IMR-90 (cell line): ENCODE measurements around the gene SLX4IP. TPM values are rescaled to one million over a fixed set of nuclear protein-coding genes. Genes with fewer than 3 reads are reported as not detected.

Experiments
- ATAC-seq: fragments of 200-7000 bp; cut with Tn5 transposase; 2 replicates; pipeline ENCODE4 v1.9.1; 2020; ENCODE audit warnings: low read depth, mild to moderate bottlenecking, moderate library complexity
- BruUV-seq: library from RNA; stranded (reverse); fragments of 400-500 nt; replicated peaks from 2 replicates; lab custom pipeline; 2021; lab: Mats Ljungman, UMichigan
- CTCF ChIA-PET: fragments of 300-600 bp; formaldehyde crosslinking; extraction: SDS; loops from one replicate; lab custom pipeline; 2021; ENCODE audit warnings: antibody characterized with exemption; lab: Yijun Ruan, JAX
- POLR2A ChIA-PET: fragments of 300-600 bp; sonication (Branson Sonifier 250); formaldehyde crosslinking; loops from one replicate; lab custom pipeline; 2022; ENCODE audit warnings: antibody characterized with exemption; ENCODE audit not compliant: unreplicated experiment; lab: Charles Lee
- DNase-seq: peaks from one replicate; pipeline ENCODE4 v3.0.0; 2013
- H2AFZ ChIP-seq: replicated peaks from 2 replicates; pipeline ENCODE3; 2013; ENCODE audit warnings: low read length, mild to moderate bottlenecking; ENCODE audit not compliant: poor library complexity
- H2AK5ac ChIP-seq: 2 replicates; pipeline ENCODE4 v1.6.1; 2013; ENCODE audit warnings: low read depth, low read length, inconsistent platforms
- H2AK9ac ChIP-seq: replicated peaks from 2 replicates; pipeline ENCODE3; 2013; ENCODE audit warnings: mild to moderate bottlenecking, low read depth, low read length, moderate library complexity; ENCODE audit not compliant: poor library complexity
- H2BK120ac ChIP-seq: 2 replicates; pipeline ENCODE4 v1.6.1; 2013; ENCODE audit warnings: low read depth, low read length, inconsistent platforms
- H2BK15ac ChIP-seq: 3 replicates; pipeline ENCODE4 v1.6.1; 2013; ENCODE audit warnings: low read depth, low read length, inconsistent platforms
- H2BK20ac ChIP-seq: 2 replicates; pipeline ENCODE4 v1.6.1; 2013; ENCODE audit warnings: low read depth, mild to moderate bottlenecking, inconsistent platforms, low read length, moderate library complexity
- H2BK5ac ChIP-seq: 2 replicates; pipeline ENCODE4 v1.6.1; 2013; ENCODE audit warnings: mild to moderate bottlenecking, low read depth, low read length, inconsistent platforms; ENCODE audit not compliant: poor library complexity, severe bottlenecking
- H3K14ac ChIP-seq: replicated peaks from 2 replicates; pipeline ENCODE4 v1.6.1; 2013; ENCODE audit warnings: low read depth, low read length, inconsistent platforms
- H3K18ac ChIP-seq: 2 replicates; pipeline ENCODE4 v1.6.1; 2013; ENCODE audit warnings: low read depth, low read length, control low read depth
- H3K23ac ChIP-seq: 2 replicates; pipeline ENCODE4 v1.6.1; 2013; ENCODE audit warnings: low read depth, low read length, inconsistent platforms
- H3K27ac ChIP-seq: 2 replicates; pipeline ENCODE4 v1.5.1; 2013; ENCODE audit warnings: mild to moderate bottlenecking, control low read depth, low read length; ENCODE audit not compliant: insufficient read depth
- H3K27me3 ChIP-seq: 2 replicates; pipeline ENCODE4 v1.6.1; 2013; ENCODE audit warnings: low read length; ENCODE audit not compliant: control insufficient read depth, insufficient read depth
- H3K36me3 ChIP-seq: 2 replicates; pipeline ENCODE4 v1.6.1; 2013; ENCODE audit warnings: low read length, mixed read lengths; ENCODE audit not compliant: control insufficient read depth, insufficient read depth
- H3K4ac ChIP-seq: 2 replicates; pipeline ENCODE4 v1.6.1; 2013; ENCODE audit warnings: low read depth, low read length, inconsistent platforms
- H3K4me1 ChIP-seq: 2 replicates; pipeline ENCODE4 v1.6.1; 2013; ENCODE audit warnings: low read length, mixed read lengths; ENCODE audit not compliant: control insufficient read depth, insufficient read depth
- H3K4me2 ChIP-seq: 2 replicates; pipeline ENCODE4 v1.6.1; 2013; ENCODE audit warnings: low read depth, mild to moderate bottlenecking, control low read depth, low read length, moderate library complexity
- H3K4me3 ChIP-seq: 2 replicates; pipeline ENCODE4 v1.5.1; 2013; ENCODE audit warnings: low read depth, mild to moderate bottlenecking, control low read depth, low read length, moderate library complexity; ENCODE audit not compliant: insufficient read depth
- H3K56ac ChIP-seq: 2 replicates; pipeline ENCODE4 v1.6.1; 2013; ENCODE audit warnings: low read length, inconsistent platforms; ENCODE audit not compliant: insufficient read depth; ENCODE audit errors: extremely low read depth
- H3K79me1 ChIP-seq, 2 experiments: 2 replicates each; pipeline ENCODE4 v1.6.1; 2013; ENCODE audit warnings: low read length in 2 of 2, inconsistent platforms in 1 of 2, low read depth in 1 of 2
- H3K9ac ChIP-seq: 2 replicates; pipeline ENCODE4 v1.6.1; 2013; ENCODE audit warnings: low read depth, low read length, control low read depth
- H3K9me1 ChIP-seq: 2 replicates; pipeline ENCODE4 v1.6.1; 2013; ENCODE audit warnings: low read length, inconsistent platforms; ENCODE audit not compliant: insufficient read depth
- H3K9me3 ChIP-seq: 2 replicates; pipeline ENCODE4 v1.6.1; 2013; ENCODE audit warnings: low read length; ENCODE audit not compliant: control insufficient read depth, insufficient read depth
- H4K20me1 ChIP-seq: 2 replicates; pipeline ENCODE4 v1.6.1; 2013; ENCODE audit warnings: low read length, inconsistent platforms; ENCODE audit not compliant: insufficient read depth
- H4K5ac ChIP-seq: 2 replicates; pipeline ENCODE4 v1.6.1; 2013; ENCODE audit warnings: mild to moderate bottlenecking, low read depth, low read length, control low read depth
- H4K8ac ChIP-seq, 2 experiments: 2 replicates each; pipeline ENCODE4 v1.6.1; 2013; ENCODE audit warnings: low read depth in 2 of 2, low read length in 2 of 2, control low read depth in 1 of 2, inconsistent platforms in 1 of 2
- H4K91ac ChIP-seq: 2 replicates; pipeline ENCODE4 v1.6.1; 2013; ENCODE audit warnings: low read depth, low read length, inconsistent platforms; ENCODE audit not compliant: insufficient read depth
- BHLHE40 ChIP-seq: fragments of 150-350 bp; IDR thresholded peaks from 2 replicates; pipeline ENCODE4 v1.6.1; 2016; ENCODE audit warnings: mild to moderate bottlenecking, low read depth, low read length
- CEBPB ChIP-seq: IDR thresholded peaks from 2 replicates; pipeline ENCODE4 v1.6.1; 2012; ENCODE audit warnings: low read depth, low read length, improper control_type of control experiment
- CHD1 ChIP-seq: IDR thresholded peaks from 2 replicates; pipeline ENCODE4 v1.6.1; 2012; ENCODE audit warnings: low read depth, low read length, improper control_type of control experiment
- ELK1 ChIP-seq: fragments of 150-350 bp; IDR thresholded peaks from 2 replicates; pipeline ENCODE4 v1.6.1; 2016; ENCODE audit warnings: low read depth, mild to moderate bottlenecking, low read length, moderate library complexity, borderline replicate concordance
- FOS ChIP-seq: fragments of 150-350 bp; IDR thresholded peaks from 2 replicates; pipeline ENCODE4 v1.6.1; 2016; ENCODE audit warnings: low read depth, low read length
- MAZ ChIP-seq: IDR thresholded peaks from 2 replicates; pipeline ENCODE4 v1.6.1; 2012; ENCODE audit warnings: low read depth, mild to moderate bottlenecking, low read length, improper control_type of control experiment, moderate library complexity, borderline replicate concordance
- MXI1 ChIP-seq: IDR thresholded peaks from 2 replicates; pipeline ENCODE4 v1.6.1; 2012; ENCODE audit warnings: low read depth, mild to moderate bottlenecking, low read length, moderate library complexity, borderline replicate concordance
- NFE2L2 ChIP-seq: fragments of 150-350 bp; IDR thresholded peaks from 2 replicates; pipeline ENCODE4 v1.6.1; 2016; ENCODE audit warnings: low read depth, mild to moderate bottlenecking, low read length
- POLR2A ChIP-seq: IDR thresholded peaks from 2 replicates; pipeline ENCODE4 v1.6.1; 2012; ENCODE audit warnings: mild to moderate bottlenecking, low read depth, low read length
- RAD21 ChIP-seq: IDR thresholded peaks from 2 replicates; pipeline ENCODE4 v1.6.1; 2012; ENCODE audit warnings: low read length, improper control_type of control experiment
- RCOR1 ChIP-seq: IDR thresholded peaks from 2 replicates; pipeline ENCODE4 v1.6.1; 2012; ENCODE audit warnings: mild to moderate bottlenecking, low read length, improper control_type of control experiment; ENCODE audit not compliant: insufficient replicate concordance
- RFX5 ChIP-seq: IDR thresholded peaks from 2 replicates; pipeline ENCODE4 v1.8.0; 2012; ENCODE audit warnings: low read depth, mild to moderate bottlenecking, low read length, moderate library complexity
- SMC3 ChIP-seq: fragments of 150-350 bp; IDR thresholded peaks from 2 replicates; pipeline ENCODE4 v1.6.1; 2016; ENCODE audit warnings: low read depth, mild to moderate bottlenecking, antibody characterized with exemption, low read length, moderate library complexity
- WGBS, 2 experiments: methylation state at CpG; one replicate each; pipeline versions ENCODE4 v1.1.5 to v1.1.7; 2013; ENCODE audit warnings: missing lambda C conversion rate in 2 of 2; ENCODE audit not compliant: insufficient read length in 1 of 2; ENCODE audit errors: extremely low coverage in 2 of 2; 5-methylcytosine and 5-hydroxymethylcytosine counted together
- dilution Hi-C: fragments of 300-500 bp; cut with HindIII; formaldehyde crosslinking; loops from one replicate; pipeline ENCODE4 v1.14.3; 2018; ENCODE audit warnings: low sequenced_read_pairs; ENCODE audit not compliant: unreplicated experiment
- in situ Hi-C: fragments of 300-500 bp; cut with MboI; formaldehyde crosslinking; loops from 3 replicates; pipeline ENCODE4 v1.14.3; 2019; ENCODE audit warnings: low sequenced_read_pairs, inconsistent platforms, mixed read lengths
- intact Hi-C: fragments of 100-400 bp; cut with micrococcal nuclease; formaldehyde crosslinking; loops from 2 replicates; pipeline ENCODE4 v1.10.0; 2022
- polyA plus RNA-seq, 3 experiments: library from polyadenylated mRNA; depleted of rRNA; stranded (reverse); fragments of >200 nt; gene quantifications; 2 replicates each; pipeline ENCODE4 v1.2.3, GENCODE V29; 2012; ENCODE audit warnings: low replicate concordance in 1 of 3
- total RNA-seq: library from RNA; depleted of rRNA; stranded (reverse); fragments of >200 nt; gene quantifications from 2 replicates; pipeline ENCODE4 v1.2.3, GENCODE V29; 2012
- TF ChIP-seq, protein P1 (sequence below): fragments of 150-350 bp; IDR thresholded peaks from 2 replicates; pipeline ENCODE4 v1.6.1; 2017; ENCODE audit warnings: mild to moderate bottlenecking, antibody characterized with exemption, low read length, low read depth
- TF ChIP-seq, protein P2 (sequence below): conservative IDR thresholded peaks from 2 replicates; pipeline ENCODE4 v1.5.1; 2012; ENCODE audit warnings: mild to moderate bottlenecking, low read depth, low read length, improper control_type of control experiment

Gene SLX4IP
- total and polyA plus RNA-seq, 2 of the 4 experiments (the other 2 are of a cell fraction): 1.3 to 5.9 TPM

- Histone ChIP-seq H3K9ac (no peak overlapping the region), H3K4ac (peak overlapping the region; percentile 85), H3K79me1 (peaks cover 0 to 4% of the 10 kb centered on the region in 2 experiments; a peak in 1 of 4 replicates), H3K18ac (peak overlapping the region; percentile 49; the same call in 1 of the 2 replicates), H2BK15ac (peak overlapping the region; percentile 43; the same call in 2 of the 3 replicates), H4K5ac (no peak overlapping the region; the same call in 1 of the 2 replicates), H3K9me3 (no peaks in the 10 kb centered on the region), H3K27ac (no peak overlapping the region), H3K27me3 (no peaks in the 10 kb centered on the region), H4K91ac (peak overlapping the region; percentile 69; the same call in 1 of the 2 replicates), H2AFZ (no peak overlapping the region), H3K23ac (peak overlapping the region; percentile 89), H3K36me3 (no peaks in the 10 kb centered on the region), H2BK5ac (no peak overlapping the region), H2AK5ac (no peak overlapping the region), H2BK120ac (peak overlapping the region; percentile 88), H3K4me3 (no peak overlapping the region), H4K20me1 (no peaks in the 10 kb centered on the region), H3K56ac (peak overlapping the region; percentile 24; the same call in 1 of the 2 replicates), H2BK20ac (peak overlapping the region; percentile 91), H3K4me1 (peaks cover 7% of the 10 kb centered on the region), H2AK9ac (no peak overlapping the region), H4K8ac (peak overlapping the region in 1 of 2 experiments; percentile 33; a peak in 1 of 4 replicates), H3K4me2 (peak overlapping the region; percentile 27; the same call in 1 of the 2 replicates), H3K9me1 (peaks cover 5% of the 10 kb centered on the region), H3K14ac (peak overlapping the region; percentile 70; the same call in 1 of the 2 replicates)
- dilution Hi-C loops (no loop called here), intact Hi-C loops (no loop called here), in situ Hi-C loops (no loop called here)
- BruUV-seq: no TSS peak
- CTCF ChIA-PET: interaction anchor here (0.9 to 1.0 kb wide), 2 partner anchors 14 to 19 kb away, joined by 3 read pairs; no protein-coding TSS in a partner anchor
- TF ChIP-seq MXI1 (no peak), RCOR1 (no peak), CEBPB (no peak), RAD21 (no peak), POLR2A (no peak), FOS (no peak), NFE2L2 (no peak), ELK1 (no peak), MAZ (no peak), SMC3 (no peak), CHD1 (no peak), BHLHE40 (no peak), RFX5 (no peak)
- TF ChIP-seq, protein P1, sequence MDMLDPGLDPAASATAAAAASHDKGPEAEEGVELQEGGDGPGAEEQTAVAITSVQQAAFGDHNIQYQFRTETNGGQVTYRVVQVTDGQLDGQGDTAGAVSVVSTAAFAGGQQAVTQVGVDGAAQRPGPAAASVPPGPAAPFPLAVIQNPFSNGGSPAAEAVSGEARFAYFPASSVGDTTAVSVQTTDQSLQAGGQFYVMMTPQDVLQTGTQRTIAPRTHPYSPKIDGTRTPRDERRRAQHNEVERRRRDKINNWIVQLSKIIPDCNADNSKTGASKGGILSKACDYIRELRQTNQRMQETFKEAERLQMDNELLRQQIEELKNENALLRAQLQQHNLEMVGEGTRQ: no peak
- TF ChIP-seq, protein P2, sequence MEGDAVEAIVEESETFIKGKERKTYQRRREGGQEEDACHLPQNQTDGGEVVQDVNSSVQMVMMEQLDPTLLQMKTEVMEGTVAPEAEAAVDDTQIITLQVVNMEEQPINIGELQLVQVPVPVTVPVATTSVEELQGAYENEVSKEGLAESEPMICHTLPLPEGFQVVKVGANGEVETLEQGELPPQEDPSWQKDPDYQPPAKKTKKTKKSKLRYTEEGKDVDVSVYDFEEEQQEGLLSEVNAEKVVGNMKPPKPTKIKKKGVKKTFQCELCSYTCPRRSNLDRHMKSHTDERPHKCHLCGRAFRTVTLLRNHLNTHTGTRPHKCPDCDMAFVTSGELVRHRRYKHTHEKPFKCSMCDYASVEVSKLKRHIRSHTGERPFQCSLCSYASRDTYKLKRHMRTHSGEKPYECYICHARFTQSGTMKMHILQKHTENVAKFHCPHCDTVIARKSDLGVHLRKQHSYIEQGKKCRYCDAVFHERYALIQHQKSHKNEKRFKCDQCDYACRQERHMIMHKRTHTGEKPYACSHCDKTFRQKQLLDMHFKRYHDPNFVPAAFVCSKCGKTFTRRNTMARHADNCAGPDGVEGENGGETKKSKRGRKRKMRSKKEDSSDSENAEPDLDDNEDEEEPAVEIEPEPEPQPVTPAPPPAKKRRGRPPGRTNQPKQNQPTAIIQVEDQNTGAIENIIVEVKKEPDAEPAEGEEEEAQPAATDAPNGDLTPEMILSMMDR: no peak
- DNase-seq: peak; percentile 56
- POLR2A ChIA-PET: no interaction called here
- ATAC-seq: peak; percentile 47
- 0% methylated on average over 1 of the region's 4 CpGs; no CpG with 5 or more reads in 1 of the 2 experiments for WGBS, 2 experiments
These were observed 146.7 kb downstream of the SLX4IP start for GRCh38 chr20:10581823-10582222.
